Fibroblast of lung (primary cell): Measurements from ENCODE around the gene ADCY2. TPM values are rescaled to one million over a fixed set of nuclear protein-coding genes. Genes with fewer than 3 reads are reported as not detected.

Source experiments
- DNase-seq, 2 donors: peaks; one replicate each; pipeline versions ENCODE4 v3.0.0 to v3.0.0-alpha.2; 2010; ENCODE audit warnings: low read depth in 2 of 2
- H2AFZ ChIP-seq: 2 replicates; pipeline ENCODE4 v1.5.1; 2012; ENCODE audit warnings: low read length, control low read depth, inconsistent platforms
- H3K27ac ChIP-seq: 2 replicates; pipeline ENCODE4 v1.5.1; 2011; ENCODE audit warnings: low read length, control low read depth; ENCODE audit not compliant: insufficient read depth
- H3K27me3 ChIP-seq: 2 replicates; pipeline ENCODE4 v1.5.1; 2011; ENCODE audit warnings: mild to moderate bottlenecking, low read length; ENCODE audit not compliant: control insufficient read depth, insufficient read depth
- H3K36me3 ChIP-seq: 2 replicates; pipeline ENCODE4 v1.5.1; 2011; ENCODE audit warnings: low read length; ENCODE audit not compliant: control insufficient read depth, insufficient read depth
- H3K4me1 ChIP-seq: 2 replicates; pipeline ENCODE4 v1.5.1; 2011; ENCODE audit warnings: low read length; ENCODE audit not compliant: control insufficient read depth, insufficient read depth; ENCODE audit errors: extremely low read depth
- H3K4me2 ChIP-seq: 2 replicates; pipeline ENCODE4 v1.5.1; 2011; ENCODE audit warnings: low read length, control low read depth; ENCODE audit not compliant: insufficient read depth; ENCODE audit errors: extremely low read depth
- H3K4me3 ChIP-seq, 4 experiments: fragments of 200-600 bp in 1 of 4; sonication (generic) in 1 of 4; replicated peaks in 1 of 4; 2 replicates each; pipeline ENCODE4 v1.5.1; 2011 to 2016; ENCODE audit warnings: low read length in 4 of 4, low read depth in 3 of 4, mild to moderate bottlenecking in 3 of 4, control low read depth in 2 of 4, inconsistent platforms in 1 of 4, mixed read lengths in 1 of 4; ENCODE audit not compliant: insufficient read depth in 1 of 4; ENCODE audit errors: control extremely low read depth in 1 of 4
- H3K79me2 ChIP-seq: 2 replicates; pipeline ENCODE4 v1.5.1; 2012; ENCODE audit warnings: mild to moderate bottlenecking, low read length, inconsistent platforms; ENCODE audit not compliant: control insufficient read depth, insufficient read depth
- H3K9ac ChIP-seq: 2 replicates; pipeline ENCODE4 v1.5.1; 2011; ENCODE audit warnings: mild to moderate bottlenecking, low read length, control low read depth; ENCODE audit not compliant: insufficient read depth
- H3K9me3 ChIP-seq: 2 replicates; pipeline ENCODE4 v1.5.1; 2012; ENCODE audit warnings: low read depth, low read length; ENCODE audit not compliant: control insufficient read depth, insufficient read depth
- H4K20me1 ChIP-seq: 2 replicates; pipeline ENCODE4 v1.5.1; 2011; ENCODE audit warnings: low read length; ENCODE audit not compliant: control insufficient read depth, insufficient read depth; ENCODE audit errors: extremely low read depth
- EZH2 ChIP-seq: IDR thresholded peaks from 2 replicates; pipeline ENCODE4 v1.5.1; 2012; ENCODE audit warnings: low read length, control low read depth, mild to moderate bottlenecking; ENCODE audit errors: missing control alignments
- polyA plus RNA-seq, 2 donors: library from polyadenylated mRNA; depleted of rRNA in 1 of 2; stranded (reverse) in 1 of 2; unstranded in 1 of 2; fragments of >200 nt; gene quantifications; 2 replicates each; pipeline ENCODE4 v1.2.1, GENCODE V29; 2011 to 2012; ENCODE audit warnings: missing spikeins in 1 of 2
- total RNA-seq: library from RNA; depleted of rRNA; stranded (reverse); fragments of >200 nt; gene quantifications from 2 replicates; pipeline ENCODE4 v1.2.1, GENCODE V29; 2014
- TF ChIP-seq, protein P1 (sequence below), 2 donors: IDR thresholded peaks in 1 of 2; conservative IDR thresholded peaks in 1 of 2; 1 replicate in 1 of 2; 2 replicates in 1 of 2; pipeline ENCODE4 v1.5.1; 2011 to 2012; ENCODE audit warnings: low read length in 2 of 2, control low read depth in 1 of 2, inconsistent platforms in 1 of 2, low read depth in 1 of 2, mild to moderate bottlenecking in 1 of 2

Gene ADCY2
- total and polyA plus RNA-seq, 2 donors (not counting 1 experiment from before 2014, with no cell fraction given) = under 0.01 to 0.05 TPM

DNA sequence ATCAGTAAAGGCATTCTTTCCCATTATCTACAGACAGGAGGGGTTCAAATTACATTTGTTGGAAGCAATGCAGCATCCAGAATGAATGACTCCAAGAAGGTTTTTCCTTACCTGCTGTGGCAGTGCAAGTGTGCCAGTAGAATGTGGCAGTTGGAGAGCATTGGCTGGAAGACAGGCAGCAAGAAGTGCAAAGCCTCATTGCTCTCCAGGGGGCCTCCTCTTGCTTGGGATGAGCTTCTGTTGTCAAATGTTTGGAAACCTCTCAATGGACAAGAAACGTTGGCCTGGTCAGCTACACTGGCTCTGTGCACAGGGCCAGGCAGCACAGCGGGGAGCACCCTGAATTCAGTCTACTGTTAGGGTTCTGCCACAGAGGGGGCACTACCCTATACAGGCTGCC, 226.6 kb downstream of the ADCY2 start:
- no peaks in the 10 kb centered on the region for H3K36me3 ChIP-seq
- no peak overlapping the region for H3K4me2 ChIP-seq
- no peak overlapping the region for H3K4me3 ChIP-seq
- TF ChIP-seq EZH2 = no peak
- TF ChIP-seq, protein P1, sequence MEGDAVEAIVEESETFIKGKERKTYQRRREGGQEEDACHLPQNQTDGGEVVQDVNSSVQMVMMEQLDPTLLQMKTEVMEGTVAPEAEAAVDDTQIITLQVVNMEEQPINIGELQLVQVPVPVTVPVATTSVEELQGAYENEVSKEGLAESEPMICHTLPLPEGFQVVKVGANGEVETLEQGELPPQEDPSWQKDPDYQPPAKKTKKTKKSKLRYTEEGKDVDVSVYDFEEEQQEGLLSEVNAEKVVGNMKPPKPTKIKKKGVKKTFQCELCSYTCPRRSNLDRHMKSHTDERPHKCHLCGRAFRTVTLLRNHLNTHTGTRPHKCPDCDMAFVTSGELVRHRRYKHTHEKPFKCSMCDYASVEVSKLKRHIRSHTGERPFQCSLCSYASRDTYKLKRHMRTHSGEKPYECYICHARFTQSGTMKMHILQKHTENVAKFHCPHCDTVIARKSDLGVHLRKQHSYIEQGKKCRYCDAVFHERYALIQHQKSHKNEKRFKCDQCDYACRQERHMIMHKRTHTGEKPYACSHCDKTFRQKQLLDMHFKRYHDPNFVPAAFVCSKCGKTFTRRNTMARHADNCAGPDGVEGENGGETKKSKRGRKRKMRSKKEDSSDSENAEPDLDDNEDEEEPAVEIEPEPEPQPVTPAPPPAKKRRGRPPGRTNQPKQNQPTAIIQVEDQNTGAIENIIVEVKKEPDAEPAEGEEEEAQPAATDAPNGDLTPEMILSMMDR (conservative IDR thresholded peaks at IDR 0.05 in 1 of 2, IDR thresholded peaks at IDR 0.05 in 1 of 2; ENCODE audit: low read depth in 1 of 2, low read length in 2 of 2) = no peak
- no peaks in the 10 kb centered on the region for H3K9me3 ChIP-seq
- H3K4me1 ChIP-seq = no peaks in the 10 kb centered on the region
- no peaks in the 10 kb centered on the region for H4K20me1 ChIP-seq
- no peaks in the 10 kb centered on the region for H3K79me2 ChIP-seq
- H3K9ac ChIP-seq = no peak overlapping the region
- no peaks in the 10 kb centered on the region for H3K27me3 ChIP-seq
- H2AFZ ChIP-seq = no peak overlapping the region
- H3K27ac ChIP-seq = no peak overlapping the region
- DNase-seq = no peak

DNA sequence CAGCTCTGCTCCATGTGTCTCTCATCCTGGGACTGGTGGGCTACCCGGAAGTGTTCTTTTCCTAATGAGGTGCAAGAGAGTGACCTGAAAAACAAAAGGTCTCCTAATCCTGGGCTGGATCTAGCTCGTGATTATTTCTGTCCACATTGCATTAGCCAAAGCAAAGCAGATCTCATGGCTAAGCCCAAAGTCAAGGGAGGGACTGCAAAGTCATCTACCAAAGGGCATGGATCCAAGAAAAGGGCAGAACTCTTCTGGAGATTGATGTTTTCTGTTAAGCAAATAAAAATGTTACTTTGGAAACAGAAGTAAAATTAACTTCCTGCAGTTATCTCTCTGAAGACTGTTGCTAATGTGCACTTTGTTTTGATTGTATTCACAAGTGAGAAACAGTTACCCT, 229.8 kb downstream of the ADCY2 start:
- H3K27ac ChIP-seq = no peak overlapping the region
- no peaks in the 10 kb centered on the region for H3K79me2 ChIP-seq
- H3K4me1 ChIP-seq = no peaks in the 10 kb centered on the region
- no peaks in the 10 kb centered on the region for H3K36me3 ChIP-seq
- no peaks in the 10 kb centered on the region for H4K20me1 ChIP-seq
- no peaks in the 10 kb centered on the region for H3K27me3 ChIP-seq
- H3K4me2 ChIP-seq = no peak overlapping the region
- no peaks in the 10 kb centered on the region for H3K9me3 ChIP-seq
- no peak for DNase-seq
- no peak for TF ChIP-seq EZH2
- TF ChIP-seq, protein P1 (conservative IDR thresholded peaks at IDR 0.05 in 1 of 2, IDR thresholded peaks at IDR 0.05 in 1 of 2; ENCODE audit: low read depth in 1 of 2, low read length in 2 of 2) = no peak
- no peak overlapping the region for H3K4me3 ChIP-seq
- H2AFZ ChIP-seq = no peak overlapping the region
- H3K9ac ChIP-seq = no peak overlapping the region

DNA sequence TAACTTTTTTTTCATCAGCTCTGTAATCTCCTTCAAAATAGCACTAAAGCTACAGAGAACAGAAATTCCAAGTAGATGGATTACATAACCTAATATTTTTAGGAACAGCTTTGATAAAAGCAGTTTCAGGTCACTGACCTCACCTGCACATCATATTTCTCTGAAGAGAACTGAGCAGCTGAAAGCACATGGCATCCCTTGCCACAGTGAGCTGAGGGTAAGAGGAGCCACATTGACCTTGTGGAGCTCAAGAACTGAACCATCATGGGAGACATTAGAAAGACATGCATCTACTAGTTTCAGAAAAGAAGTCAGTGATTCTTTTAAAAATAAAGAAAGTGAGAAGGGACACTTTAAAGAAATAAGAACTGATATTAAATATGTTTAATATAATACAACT, 232.3 kb downstream of the ADCY2 start:
- Histone ChIP-seq H3K4me1 (no peaks in the 10 kb centered on the region), H3K4me2 (no peak overlapping the region), H2AFZ (no peak overlapping the region), H3K9ac (no peak overlapping the region), H3K27me3 (no peaks in the 10 kb centered on the region), H3K27ac (no peak overlapping the region), H3K9me3 (no peaks in the 10 kb centered on the region), H3K79me2 (no peaks in the 10 kb centered on the region), H3K4me3 (no peak overlapping the region), H4K20me1 (no peaks in the 10 kb centered on the region), H3K36me3 (no peaks in the 10 kb centered on the region)
- no peak for DNase-seq
- TF ChIP-seq, protein P1 (conservative IDR thresholded peaks at IDR 0.05 in 1 of 2, IDR thresholded peaks at IDR 0.05 in 1 of 2; ENCODE audit: low read depth in 1 of 2, low read length in 2 of 2) = no peak
- no peak for TF ChIP-seq EZH2
